SK-N-SH (cell line): ENCODE data around the gene TSHR. TPM values are rescaled to one million over a fixed set of nuclear protein-coding genes. Genes with fewer than 3 reads are reported as not detected.

ENCODE experiments used
- CTCF ChIA-PET: fragments of 300-600, 350-600 bp; formaldehyde crosslinking; extraction: SDS; loops from one replicate; lab custom pipeline; 2021; lab: Yijun Ruan, JAX
- POLR2A ChIA-PET: fragments of 350-600 bp; sonication (Branson Sonifier 250); formaldehyde crosslinking; extraction: SDS; loops from one replicate; lab custom pipeline; 2020; ENCODE audit warnings: antibody characterized with exemption, inconsistent platforms; lab: Yijun Ruan, JAX
- DNase-seq: peaks from one replicate; pipeline ENCODE4 v3.0.0; 2012
- H2AFZ ChIP-seq: fragments of 200-600 bp; sonication (generic); 2 replicates; pipeline ENCODE4 v1.8.1; 2016; ENCODE audit warnings: antibody characterized with exemption, mild to moderate bottlenecking, low read depth
- H3F3A ChIP-seq: fragments of 200-600 bp; sonication (generic); replicated peaks from 2 replicates; pipeline ENCODE3; 2016; ENCODE audit warnings: antibody characterized with exemption, mild to moderate bottlenecking; ENCODE audit not compliant: insufficient read depth
- H3K27ac ChIP-seq, 2 experiments: fragments of 200-500 bp in 1 of 2; fragments of 200-600 bp in 1 of 2; sonication (Bioruptor generic) in 1 of 2; sonication (generic), shearing (Covaris generic) in 1 of 2; 2 replicates each; pipeline versions ENCODE4 v1.5.1 to v1.6.1; 2014 to 2016; ENCODE audit warnings: low read depth in 2 of 2, inconsistent platforms in 1 of 2, low read length in 1 of 2, mild to moderate bottlenecking in 1 of 2, mixed read lengths in 1 of 2
- H3K27me3 ChIP-seq: fragments of 200-600 bp; sonication (generic), shearing (Covaris generic); 2 replicates; pipeline ENCODE4 v1.6.1; 2016; ENCODE audit warnings: mixed run types; ENCODE audit not compliant: insufficient read depth
- H3K36me3 ChIP-seq, 2 experiments: fragments of 200-500 bp in 1 of 2; fragments of 200-600 bp in 1 of 2; sonication (Bioruptor generic) in 1 of 2; sonication (generic) in 1 of 2; replicated peaks in 1 of 2; 2 replicates each; pipeline versions ENCODE3 to v1.5.1; 2014 to 2016; ENCODE audit warnings: low read length in 1 of 2, mild to moderate bottlenecking in 1 of 2; ENCODE audit not compliant: insufficient read depth in 2 of 2, control insufficient read depth in 1 of 2
- H3K4me1 ChIP-seq, 2 experiments: fragments of 200-500 bp in 1 of 2; fragments of 200-600 bp in 1 of 2; sonication (Bioruptor generic) in 1 of 2; sonication (generic), shearing (Covaris generic) in 1 of 2; 2 replicates each; pipeline versions ENCODE4 v1.5.1 to v1.6.1; 2014 to 2016; ENCODE audit warnings: low read depth in 1 of 2, low read length in 1 of 2, mixed run types in 1 of 2; ENCODE audit not compliant: insufficient read depth in 2 of 2, control insufficient read depth in 1 of 2
- H3K4me2 ChIP-seq: fragments of 200-600 bp; sonication (generic), shearing (Covaris generic); 2 replicates; pipeline ENCODE4 v1.6.1; 2017; ENCODE audit warnings: mixed run types
- H3K4me3 ChIP-seq, 2 experiments: fragments of 200-500 bp in 1 of 2; fragments of 200-600 bp in 1 of 2; sonication (Bioruptor generic) in 1 of 2; sonication (generic), shearing (Covaris generic) in 1 of 2; 2 replicates each; pipeline versions ENCODE4 v1.5.1 to v1.8.1; 2014 to 2016; ENCODE audit warnings: low read depth in 2 of 2, inconsistent platforms in 1 of 2, low read length in 1 of 2, mild to moderate bottlenecking in 1 of 2, mixed read lengths in 1 of 2, moderate library complexity in 1 of 2
- H3K79me2 ChIP-seq: fragments of 200-600 bp; sonication (generic); 2 replicates; pipeline ENCODE4 v1.8.1; 2017; ENCODE audit warnings: mild to moderate bottlenecking; ENCODE audit not compliant: insufficient read depth
- H3K9ac ChIP-seq: fragments of 200-600 bp; sonication (generic); 2 replicates; pipeline ENCODE4 v1.6.1; 2017; ENCODE audit warnings: mixed run types
- H3K9me2 ChIP-seq: fragments of 200-600 bp; sonication (generic); 2 replicates; pipeline ENCODE4 v1.6.1; 2017; ENCODE audit warnings: mixed run types
- H3K9me3 ChIP-seq: fragments of 200-600 bp; sonication (generic); 2 replicates; pipeline ENCODE4 v1.6.1; 2017; ENCODE audit warnings: mixed run types, mild to moderate bottlenecking, moderate library complexity
- H4K20me1 ChIP-seq: fragments of 200-600 bp; sonication (generic); 2 replicates; pipeline ENCODE4 v1.6.1; 2017; ENCODE audit warnings: mild to moderate bottlenecking, mixed run types; ENCODE audit not compliant: insufficient read depth
- ELF1 ChIP-seq: IDR thresholded peaks from 2 replicates; pipeline ENCODE4 v1.4.0; 2012
- EZH2phosphoT487 ChIP-seq: fragments of 200-600 bp; sonication (generic); IDR thresholded peaks from 2 replicates; pipeline ENCODE4 v1.6.1; 2017; ENCODE audit warnings: low read depth, mixed run types, mild to moderate bottlenecking, antibody characterized with exemption, moderate library complexity, borderline replicate concordance
- FOSL2 ChIP-seq: IDR thresholded peaks from 2 replicates; pipeline ENCODE4 v1.4.0; 2012; ENCODE audit warnings: low read depth, mild to moderate bottlenecking, moderate library complexity, borderline replicate concordance
- IRF3 ChIP-seq: fragments of 150-350 bp; IDR thresholded peaks from 2 replicates; pipeline ENCODE4 v1.6.1; 2016; ENCODE audit warnings: mild to moderate bottlenecking, low read depth, low read length
- JUND ChIP-seq: IDR thresholded peaks from 2 replicates; pipeline ENCODE4 v1.4.0; 2012
- MAX ChIP-seq: IDR thresholded peaks from 2 replicates; pipeline ENCODE4 v1.4.0; 2012; ENCODE audit warnings: low read depth
- MEF2A ChIP-seq: IDR thresholded peaks from 2 replicates; pipeline ENCODE4 v1.4.0; 2012; ENCODE audit warnings: low read depth, borderline replicate concordance
- MXI1 ChIP-seq: IDR thresholded peaks from 2 replicates; pipeline ENCODE4 v1.6.1; 2012; ENCODE audit warnings: mild to moderate bottlenecking, low read depth, low read length, improper control_type of control experiment
- NFIC ChIP-seq: IDR thresholded peaks from 2 replicates; pipeline ENCODE4 v1.4.0; 2012; ENCODE audit warnings: borderline replicate concordance
- PBX3 ChIP-seq: IDR thresholded peaks from 2 replicates; pipeline ENCODE4; 2012
- POLR2AphosphoS5 ChIP-seq: IDR thresholded peaks from 2 replicates; pipeline ENCODE4 v1.6.1; 2012; ENCODE audit warnings: low read depth, low read length
- RAD21 ChIP-seq: IDR thresholded peaks from 2 replicates; pipeline ENCODE4 v1.6.1; 2012; ENCODE audit warnings: mild to moderate bottlenecking, low read length
- RCOR1 ChIP-seq: fragments of 150-350 bp; IDR thresholded peaks from 2 replicates; pipeline ENCODE4 v1.6.1; 2017; ENCODE audit warnings: antibody characterized with exemption, low read length
- RFX5 ChIP-seq: IDR thresholded peaks from 2 replicates; pipeline ENCODE4 v1.6.1; 2012; ENCODE audit warnings: mild to moderate bottlenecking, improper control_type of control experiment, low read length
- TAF1 ChIP-seq: IDR thresholded peaks from 2 replicates; pipeline ENCODE4 v1.6.1; 2012; ENCODE audit warnings: low read depth, mild to moderate bottlenecking, low read length, moderate library complexity, borderline replicate concordance
- USF2 ChIP-seq: fragments of 150-350 bp; IDR thresholded peaks from 2 replicates; pipeline ENCODE4 v1.6.1; 2017; ENCODE audit warnings: antibody characterized with exemption, low read length, low read depth, borderline replicate concordance
- ZBTB33 ChIP-seq: IDR thresholded peaks from 2 replicates; pipeline ENCODE4 v1.4.0; 2012; ENCODE audit warnings: low read depth, borderline replicate concordance
- WGBS: methylation state at CpG from one replicate; pipeline ENCODE4 v1.1.6; 2017; ENCODE audit warnings: low lambda C conversion rate; 5-methylcytosine and 5-hydroxymethylcytosine counted together
- polyA plus RNA-seq, 3 experiments: library from polyadenylated mRNA; depleted of rRNA; stranded (reverse); fragments of >200 nt; gene quantifications; 2 replicates each; pipeline ENCODE4 v1.2.3, GENCODE V29; 2012

TSHR gene
- polyA plus RNA-seq, 1 of the 3 experiments (the other 2 are of a cell fraction): not detected

- no peaks in the 10 kb centered on the region for H3K9me3 ChIP-seq
- DNase-seq: no peak
- no peaks in the 10 kb centered on the region for H3K36me3 ChIP-seq
- H2AFZ ChIP-seq: no peak overlapping the region
- H3K4me1 ChIP-seq: no peaks in the 10 kb centered on the region
- no peaks in the 10 kb centered on the region for H4K20me1 ChIP-seq
- no peaks in the 10 kb centered on the region for H3F3A ChIP-seq
- WGBS: 30% methylated on average over 5 of the region's 5 CpGs
- no peak overlapping the region for H3K4me2 ChIP-seq
- H3K79me2 ChIP-seq: no peaks in the 10 kb centered on the region
- H3K27ac ChIP-seq: no peak overlapping the region
- no peak overlapping the region for H3K9ac ChIP-seq
- no peaks in the 10 kb centered on the region for H3K27me3 ChIP-seq
- TF ChIP-seq MAX: no peak
- no peak for TF ChIP-seq RAD21
- no peak for TF ChIP-seq FOSL2
- TF ChIP-seq PBX3: no peak
- no peak for TF ChIP-seq POLR2AphosphoS5
- H3K4me3 ChIP-seq: no peak overlapping the region
- ChIA-PET POLR2A (no interaction called here), CTCF (interaction anchor here (0.5 kb wide), 1 partner anchor 254 kb away, joined by 4 read pairs; no protein-coding TSS in a partner anchor)
- H3K9me2 ChIP-seq: no peaks in the 10 kb centered on the region
Observed at GRCh38 chr14:81103443-81103842, 148.0 kb downstream of the TSHR start.

- Histone ChIP-seq H3K4me2 (no peak overlapping the region), H3F3A (no peaks in the 10 kb centered on the region), H3K36me3 (no peaks in the 10 kb centered on the region), H3K9ac (no peak overlapping the region), H3K27me3 (no peaks in the 10 kb centered on the region), H2AFZ (no peak overlapping the region), H3K79me2 (no peaks in the 10 kb centered on the region), H3K4me3 (no peak overlapping the region), H3K4me1 (no peaks in the 10 kb centered on the region), H3K9me2 (no peaks in the 10 kb centered on the region), H4K20me1 (no peaks in the 10 kb centered on the region), H3K27ac (no peak overlapping the region), H3K9me3 (no peaks in the 10 kb centered on the region)
- CTCF ChIA-PET: no interaction called here
- POLR2A ChIA-PET: no interaction called here
- TF ChIP-seq TAF1 (no peak), RAD21 (no peak), ELF1 (no peak), RFX5 (no peak), JUND (no peak), EZH2phosphoT487 (no peak), IRF3 (no peak)
- WGBS: 5% methylated on average over 1 of the region's 1 CpG
- no peak for DNase-seq
Observed at GRCh38 chr14:81105378-81105777, 150.0 kb downstream of the TSHR start.

- Histone ChIP-seq H3K4me3 (no peak overlapping the region), H3K27me3 (no peaks in the 10 kb centered on the region), H3K9me2 (no peaks in the 10 kb centered on the region), H3K4me2 (no peak overlapping the region), H3F3A (no peaks in the 10 kb centered on the region), H3K9me3 (no peaks in the 10 kb centered on the region), H3K79me2 (no peaks in the 10 kb centered on the region), H3K4me1 (no peaks in the 10 kb centered on the region), H4K20me1 (no peaks in the 10 kb centered on the region), H2AFZ (no peak overlapping the region), H3K27ac (no peak overlapping the region), H3K9ac (no peak overlapping the region), H3K36me3 (no peaks in the 10 kb centered on the region)
- 3% methylated on average over 1 of the region's 1 CpG for WGBS
- POLR2A ChIA-PET: no interaction called here
- CTCF ChIA-PET: no interaction called here
- DNase-seq: no peak
- TF ChIP-seq USF2 (no peak), TAF1 (no peak), RCOR1 (no peak), JUND (no peak), NFIC (no peak), ZBTB33 (no peak), POLR2AphosphoS5 (no peak), IRF3 (no peak), MXI1 (no peak), MEF2A (no peak)
Observed at GRCh38 chr14:81105961-81106360, 150.5 kb downstream of the TSHR start.
